Measurements from ENCODE around the gene ORAI2. TPM values are rescaled to one million over a fixed set of nuclear protein-coding genes. Genes with fewer than 3 reads are reported as not detected.

The ORAI2 gene
- total and polyA plus RNA-seq, 2 of the 13 experiments (the other 11 are each of a cell fraction or from before 2014, with no cell fraction given): 3.0 to 6.0 TPM

GRCh38 chr7:102395873-102396709 lies 37.3 kb upstream of the ORAI2 start, which contains the start of gene PRKRIP1 (continued):
- peak; percentile 40 to 74; a peak in 3 of 4 replicates for TF ChIP-seq POLR2A (IDR thresholded peaks at IDR 0.05; ENCODE audit: insufficient read depth in 1 of 2, low read depth in 2 of 2, low read length in 2 of 2)
- no peak for TF ChIP-seq ZNF367 (CRISPR knock-in tag; IDR thresholded peaks at IDR 0.05; ENCODE audit: borderline replicate concordance)
- TF ChIP-seq CREB1 (IDR thresholded peaks at IDR 0.05): peak; percentile 89
- peak; percentile 99 for TF ChIP-seq CREB1 (CRISPR knock-in tag; IDR thresholded peaks at IDR 0.05)
- no peak for TF ChIP-seq ZNF703 (CRISPR knock-in tag; IDR thresholded peaks at IDR 0.05; ENCODE audit: borderline replicate concordance)
- TF ChIP-seq YEATS2 (CRISPR knock-in tag; IDR thresholded peaks at IDR 0.05; ENCODE audit: borderline replicate concordance): peak; percentile 76; the same call in 1 of the 2 replicates
- no peak for TF ChIP-seq RBAK (CRISPR knock-in tag; IDR thresholded peaks at IDR 0.05)
- no peak for TF ChIP-seq FOXA1 (IDR thresholded peaks at IDR 0.05)
- TF ChIP-seq FOXA1 (CRISPR knock-in tag; IDR thresholded peaks at IDR 0.05): peak; percentile 45
- TF ChIP-seq NFYB (CRISPR knock-in tag; IDR thresholded peaks at IDR 0.05): no peak
- TF ChIP-seq POGK (CRISPR knock-in tag; conservative IDR thresholded peaks at IDR 0.05): peak; percentile 53; the same call in 1 of the 2 replicates
- peak; percentile 50; the same call in 1 of the 2 replicates for TF ChIP-seq IRF2 (CRISPR knock-in tag; IDR thresholded peaks at IDR 0.05)
- no peak for TF ChIP-seq MTF1 (CRISPR knock-in tag; IDR thresholded peaks at IDR 0.05)
- no peak for TF ChIP-seq TSC22D2 (CRISPR knock-in tag; IDR thresholded peaks at IDR 0.05; ENCODE audit: borderline replicate concordance)
- TF ChIP-seq ZFY (CRISPR knock-in tag; IDR thresholded peaks at IDR 0.05): peak; percentile 87
- TF ChIP-seq FOXP1 (IDR thresholded peaks at IDR 0.05): no peak
- no peak for TF ChIP-seq FOXP1 (CRISPR knock-in tag; IDR thresholded peaks at IDR 0.05)
- no peak for TF ChIP-seq NKX3-1 (CRISPR knock-in tag; IDR thresholded peaks at IDR 0.05)
- TF ChIP-seq FOXK1 (CRISPR knock-in tag; IDR thresholded peaks at IDR 0.05; ENCODE audit: borderline replicate concordance, low read depth): peak; percentile 59; the same call in 1 of the 2 replicates
- no peak; the same call in 1 of the 2 replicates for TF ChIP-seq ZMYM4 (CRISPR knock-in tag; IDR thresholded peaks at IDR 0.05)
- 0 out of 2 replicates have a peak, but pooled peaks have one; percentile 19 for TF ChIP-seq ERF (CRISPR knock-in tag; IDR thresholded peaks at IDR 0.05)
- TF ChIP-seq CENPX (CRISPR knock-in tag; IDR thresholded peaks at IDR 0.05): no peak
- no peak for TF ChIP-seq EZH2 (conservative IDR thresholded peaks at IDR 0.05; ENCODE audit: low read depth, low read length)
- no peak for TF ChIP-seq HNF4G (IDR thresholded peaks at IDR 0.05; ENCODE audit: borderline replicate concordance, low read depth, low read length)
- peak; percentile 17; the same call in 1 of the 2 replicates for TF ChIP-seq HNF4G (CRISPR knock-in tag; IDR thresholded peaks at IDR 0.05; ENCODE audit: borderline replicate concordance, low read depth)
- no peak for TF ChIP-seq ZBTB26 (CRISPR knock-in tag; IDR thresholded peaks at IDR 0.05; ENCODE audit: borderline replicate concordance)
- TF ChIP-seq SRY (CRISPR knock-in tag; IDR thresholded peaks at IDR 0.05): no peak
- peak; percentile 89 for TF ChIP-seq ZNF607 (CRISPR knock-in tag; IDR thresholded peaks at IDR 0.05; ENCODE audit: borderline replicate concordance)

All from HepG2 (cell line).